Pancreas (tissue), 10 donors: Measurements from ENCODE around the gene ZKSCAN3. TPM values are rescaled to one million over a fixed set of nuclear protein-coding genes. Genes with fewer than 3 reads are reported as not detected.
"Not testable (repeated sequence)": the region's sequence is repeated elsewhere in the genome, so short reads cannot be mapped to it uniquely, and the experiment has no call there.

Experiments used
- ATAC-seq, 4 donors: fragments of 200-7000 bp; cut with Tn5 transposase; one replicate each; pipeline versions ENCODE4 v1.8.0 to v1.9.1; 2020; ENCODE audit warnings: mild to moderate bottlenecking in 4 of 4, moderate library complexity in 4 of 4
- DNase-seq, 6 donors: peaks; one replicate each; pipeline ENCODE4 v3.0.0-alpha.2; 2020
- FAIRE-seq: peaks from 2 replicates; lab custom pipeline; 2012; peaks lifted over from hg19 to GRCh38; lab: Jason Lieb, UNC
- H3K27ac ChIP-seq, 4 donors: fragments of 200-600 bp; sonication (generic); 1 replicate in 3 of 4; 2 replicates in 1 of 4; pipeline versions ENCODE4 v1.5.0 to v1.8.0; 2020
- H3K27me3 ChIP-seq, 4 donors: fragments of 200-600 bp; one replicate each; pipeline ENCODE4 v1.8.0; 2021
- H3K36me3 ChIP-seq, 3 donors: fragments of 200-600 bp; sonication (generic) in 1 of 3; one replicate each; pipeline versions ENCODE4 v1.5.0 to v1.8.0; 2020 to 2021
- H3K4me1 ChIP-seq, 3 donors: fragments of 200-600 bp; one replicate each; pipeline ENCODE4 v1.8.0; 2021
- H3K4me3 ChIP-seq, 4 donors: fragments of 200-600 bp; sonication (generic) in 2 of 4; one replicate each; pipeline versions ENCODE4 v1.5.0 to v1.8.0; 2020 to 2021
- H3K9me3 ChIP-seq, 4 donors: fragments of 200-600 bp; one replicate each; pipeline ENCODE4 v1.8.0; 2021
- CTCF ChIP-seq, 4 donors: fragments of 200-600 bp; sonication (generic) in 3 of 4; IDR thresholded peaks; one replicate each; pipeline versions ENCODE4 v1.5.0 to v1.8.0; 2021; ENCODE audit warnings: antibody characterized with exemption in 4 of 4
- WGBS, 2 donors: extraction: QIAGEN DNeasy Blood & Tissue Kit; methylation state at CpG; one replicate each; pipeline ENCODE4 v1.1.7; 2013; 5-methylcytosine and 5-hydroxymethylcytosine counted together
- intact Hi-C, 3 donors: fragments of 100-400 bp; cut with DNase I; formaldehyde crosslinking; loops; one replicate each; pipeline versions ENCODE4 v1.11.1 to v1.14.2; 2022
- polyA plus RNA-seq, 2 donors: library from polyadenylated mRNA; stranded (reverse); fragments of 200-250 nt; gene quantifications; one replicate each; pipeline ENCODE4 v1.2.3, GENCODE V29; 2013
- total RNA-seq, 6 donors: library from RNA; stranded (reverse); fragmentation: NEBNext Ultra II Directional in 4 of 6; extraction: Animal tissue kit (Norgen Biotek cat#: 25700) in 4 of 6; gene quantifications; one replicate each; pipeline versions ENCODE4 v1.2.1 to v1.2.4, GENCODE V29; 2021 to 2023
- donor health status: healthy with polysubstance abuse.
- donor health status: DM: no; HTN: no; CAD: no; lungs with moderate emphysema.
- donor health status: DM: no; HTN: no; CAD: no.
- donor health status: control.
- donor health status: control.
- donor health status: Bipolar disorder and iron deficiency.
- donor health status: DM: yes; HTN: yes; CAD: no.
- donor health status: DM: no; HTN: no; CAD: no.
- donor health status: DM: no; HTN: no; CAD: no.
- donor health status: DM: yes; HTN: yes; CAD: no.

Gene ZKSCAN3
- total RNA-seq (1 to 10 TPM; 1.5 to 5.0 (median 2.1) TPM), polyA plus RNA-seq (1 to 10 TPM; 1.2 to 1.6 TPM)

DNA sequence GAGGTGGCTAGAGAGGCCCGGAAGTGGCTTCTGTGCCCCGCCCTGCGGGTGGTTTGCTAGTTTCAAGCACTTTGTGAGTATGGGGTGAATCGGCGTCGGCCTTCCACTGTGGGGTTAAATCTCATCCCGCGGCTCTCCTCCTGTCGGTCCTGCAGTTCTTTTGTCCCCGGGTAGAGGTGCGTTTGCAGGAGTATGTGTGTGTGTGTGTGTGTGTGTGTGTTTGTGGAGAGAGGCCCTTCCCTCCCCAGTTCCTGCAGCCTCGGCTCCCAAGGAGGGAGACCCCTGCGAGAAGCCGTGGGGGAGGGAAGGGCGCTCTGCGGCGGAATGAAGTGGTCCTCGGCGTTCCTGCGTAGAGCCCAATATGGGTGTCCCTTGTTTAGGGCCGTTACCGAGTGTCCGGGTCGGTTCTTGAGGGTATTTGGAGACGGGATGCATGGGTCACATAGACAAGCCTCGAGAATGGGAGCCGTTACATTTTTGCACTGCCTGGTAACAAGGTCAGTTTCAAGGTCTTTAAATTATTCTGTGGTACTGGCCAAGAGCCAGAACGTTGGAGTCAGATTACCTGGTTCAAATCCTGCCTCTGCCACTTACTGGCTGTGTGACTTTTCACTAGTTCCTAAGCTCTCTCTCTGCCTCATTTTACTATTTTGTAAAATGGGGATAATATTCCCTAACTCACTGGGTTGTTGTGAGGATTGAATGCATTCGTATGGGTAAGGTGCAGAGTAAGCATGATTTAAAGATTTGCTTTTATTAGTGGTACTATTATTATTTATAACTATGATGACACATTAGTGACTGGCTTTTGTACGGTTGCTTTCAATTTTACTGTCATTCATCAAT lies at the start of gene ZKSCAN3:
Gene ZKSCAN3 (plus strand): TSS at position 56 of the 846 bp plus-strand sequence. CDS start 9,640 bp downstream, outside the sequence.
- WGBS, 2 donors, result 1% methylated on average over 30 of the region's 30 CpGs
- Histone ChIP-seq H3K9me3 (no peaks in the 10 kb centered on the region), H3K27me3 (no peaks in the 10 kb centered on the region), H3K4me1 (peaks cover 3 to 10% (median 9%) of the 10 kb centered on the region in 3 donors), H3K4me3 (peak within 1 kb of the TSS; percentile 55 to 61 (median 60)), H3K27ac (peak within 1 kb of the TSS; percentile 2 to 66 (median 56)), H3K36me3 (no peaks in the 10 kb centered on the region)
- ATAC-seq (peak; percentile 83 to 98 (median 92)), DNase-seq (peak; percentile 75 to 92 (median 81)), FAIRE-seq (no peak)
- TF ChIP-seq CTCF (IDR thresholded peaks at IDR 0.05), result no peak
- intact Hi-C loops, result no loop called here

- Histone ChIP-seq H3K4me3 (no peak overlapping the region), H3K4me1 (no peaks in the 10 kb centered on the region), H3K36me3 (no peaks in the 10 kb centered on the region), H3K27me3 (no peaks in the 10 kb centered on the region), H3K9me3 (no peaks in the 10 kb centered on the region), H3K27ac (no peak overlapping the region)
- WGBS, 2 donors, result 87 to 92% methylated on average over 3 of the region's 3 CpGs
- DNase-seq (no peak), ATAC-seq (no peak), FAIRE-seq (no peak)
- intact Hi-C loops, result no loop called here
- no peak for TF ChIP-seq CTCF (IDR thresholded peaks at IDR 0.05)
Observed at GRCh38 chr6:28303570-28303969, 46.2 kb upstream of the ZKSCAN3 start.

- DNase-seq, H3K4me1 ChIP-seq, H3K4me3 ChIP-seq, H3K27ac ChIP-seq, intact Hi-C loops, H3K27me3 ChIP-seq, ATAC-seq, H3K36me3 ChIP-seq, H3K9me3 ChIP-seq, FAIRE-seq: not testable (repeated sequence)
Observed at GRCh38 chr6:28306363-28306762, 43.4 kb upstream of the ZKSCAN3 start.

GRCh38 chr6:28311139-28311823 lies 38.5 kb upstream of the ZKSCAN3 start:
- ATAC-seq (no peak), FAIRE-seq (no peak), DNase-seq (no peak)
- no peaks in the 10 kb centered on the region for H3K9me3 ChIP-seq
- TF ChIP-seq CTCF (IDR thresholded peaks at IDR 0.05), result no peak
- intact Hi-C loops, result no loop called here
- H3K27ac ChIP-seq, result no peak overlapping the region
- no peak overlapping the region for H3K4me3 ChIP-seq
- 83 to 87% methylated on average over 9 of the region's 9 CpGs for WGBS, 2 donors
- H3K36me3 ChIP-seq, result no peaks in the 10 kb centered on the region
- H3K4me1 ChIP-seq, result no peaks in the 10 kb centered on the region
- no peaks in the 10 kb centered on the region for H3K27me3 ChIP-seq

- Histone ChIP-seq H3K9me3 (no peaks in the 10 kb centered on the region), H3K27me3 (no peaks in the 10 kb centered on the region), H3K4me3 (no peak overlapping the region), H3K36me3 (no peaks in the 10 kb centered on the region), H3K4me1 (no peaks in the 10 kb centered on the region), H3K27ac (no peak overlapping the region)
- TF ChIP-seq CTCF (IDR thresholded peaks at IDR 0.05), result no peak
- ATAC-seq (no peak), FAIRE-seq (no peak), DNase-seq (no peak)
- intact Hi-C loops, result no loop called here
- WGBS, 2 donors, result 87 to 90% methylated on average over 23 of the region's 23 CpGs
Observed at GRCh38 chr6:28312939-28313338, 36.8 kb upstream of the ZKSCAN3 start.
